ENCODE measurements around the gene PLB1. TPM values are rescaled to one million over a fixed set of nuclear protein-coding genes. Genes with fewer than 3 reads are reported as not detected.
A peak's percentile ranks its signal among the peaks of the same experiment; 100 is the strongest.

PLB1 gene
- total RNA-seq, 6 experiments from 2014 or later, result 0.66 to 1.9 (median 1.1) TPM

DNA sequence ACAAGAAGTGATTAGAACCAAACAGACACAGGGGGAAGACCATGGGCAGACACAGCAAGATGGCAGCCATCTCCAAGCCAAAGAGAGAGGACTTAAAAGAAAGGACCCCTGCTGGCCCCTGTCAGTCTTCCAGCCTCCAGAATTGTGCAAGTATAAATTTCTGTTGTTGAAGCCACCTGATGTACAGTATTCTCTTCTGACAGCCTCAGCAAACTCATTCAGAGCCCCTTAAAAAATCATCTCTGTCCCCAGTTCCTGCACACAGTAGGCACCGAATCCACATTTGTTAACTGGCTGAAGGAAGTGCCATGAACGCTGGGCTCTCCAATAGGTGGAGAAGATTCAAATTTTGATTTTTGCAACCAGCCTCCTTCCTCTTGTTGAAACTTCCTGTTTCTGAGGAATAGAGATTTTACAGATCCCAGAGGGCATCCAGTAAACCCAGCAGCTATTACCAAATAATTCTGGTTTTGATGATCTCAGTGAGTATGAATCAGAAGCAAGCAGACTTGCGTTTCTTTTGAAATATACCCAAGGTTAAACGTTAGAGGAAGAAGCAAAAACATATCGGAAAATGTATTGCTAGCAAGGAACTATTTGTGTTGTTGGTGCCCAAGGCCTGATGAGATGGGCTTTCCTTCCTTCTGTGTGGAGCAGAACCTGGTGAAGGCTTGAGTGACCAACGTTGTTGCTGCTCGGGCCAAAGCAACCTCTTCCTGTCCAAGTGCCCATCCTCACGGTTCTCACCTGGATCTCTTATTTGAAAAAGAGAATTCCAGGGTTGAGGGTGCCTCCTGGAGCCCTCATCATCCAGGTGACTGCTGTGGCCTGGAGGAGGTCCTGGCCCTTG is 47.7 kb upstream of the PLB1 start:
- Histone ChIP-seq H3K36me3 (no peaks in the 10 kb centered on the region), H3K27ac (peak overlapping the region in 1 of 3 donors; percentile 39), H3K27me3 (no peaks in the 10 kb centered on the region), H3K9me3 (no peaks in the 10 kb centered on the region), H3K4me3 (no peak overlapping the region), H3K4me1 (no peaks in the 10 kb centered on the region)
- intact Hi-C loops (cut with DNase I), result no loop called here
- TF ChIP-seq, protein P1, sequence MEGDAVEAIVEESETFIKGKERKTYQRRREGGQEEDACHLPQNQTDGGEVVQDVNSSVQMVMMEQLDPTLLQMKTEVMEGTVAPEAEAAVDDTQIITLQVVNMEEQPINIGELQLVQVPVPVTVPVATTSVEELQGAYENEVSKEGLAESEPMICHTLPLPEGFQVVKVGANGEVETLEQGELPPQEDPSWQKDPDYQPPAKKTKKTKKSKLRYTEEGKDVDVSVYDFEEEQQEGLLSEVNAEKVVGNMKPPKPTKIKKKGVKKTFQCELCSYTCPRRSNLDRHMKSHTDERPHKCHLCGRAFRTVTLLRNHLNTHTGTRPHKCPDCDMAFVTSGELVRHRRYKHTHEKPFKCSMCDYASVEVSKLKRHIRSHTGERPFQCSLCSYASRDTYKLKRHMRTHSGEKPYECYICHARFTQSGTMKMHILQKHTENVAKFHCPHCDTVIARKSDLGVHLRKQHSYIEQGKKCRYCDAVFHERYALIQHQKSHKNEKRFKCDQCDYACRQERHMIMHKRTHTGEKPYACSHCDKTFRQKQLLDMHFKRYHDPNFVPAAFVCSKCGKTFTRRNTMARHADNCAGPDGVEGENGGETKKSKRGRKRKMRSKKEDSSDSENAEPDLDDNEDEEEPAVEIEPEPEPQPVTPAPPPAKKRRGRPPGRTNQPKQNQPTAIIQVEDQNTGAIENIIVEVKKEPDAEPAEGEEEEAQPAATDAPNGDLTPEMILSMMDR (IDR thresholded peaks at IDR 0.05), result no peak
- TF ChIP-seq POLR2A (IDR thresholded peaks at IDR 0.05), result no peak
- DNase-seq (no peak), ATAC-seq (peak in 3 of 4 donors; percentile 21 to 39 (median 22))
- 48% methylated on average over 5 of the region's 8 CpGs for WGBS (ENCODE audit: insufficient coverage, low coverage, low lambda C conversion rate, missing lambda C conversion rate)

DNA sequence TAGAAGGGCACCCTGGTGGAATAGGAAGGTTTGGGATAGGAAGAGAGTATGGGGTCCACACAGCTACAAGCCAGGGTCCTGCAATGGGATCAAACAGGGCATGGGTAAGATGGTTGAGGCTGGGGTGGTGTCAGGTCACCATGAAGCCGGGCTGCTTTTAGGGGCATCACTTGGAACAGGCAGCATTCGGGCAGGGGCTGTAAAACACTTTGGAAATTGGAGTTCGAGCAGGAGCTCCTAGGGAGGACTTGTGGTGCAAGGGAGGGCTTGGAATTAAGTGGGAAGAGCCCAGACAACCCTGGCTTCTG is 47.1 kb upstream of the PLB1 start:
- WGBS (ENCODE audit: insufficient coverage, low coverage, low lambda C conversion rate, missing lambda C conversion rate), result 53% methylated on average over 2 of the region's 3 CpGs
- H3K27me3 ChIP-seq, result no peaks in the 10 kb centered on the region
- no peaks in the 10 kb centered on the region for H3K4me1 ChIP-seq
- TF ChIP-seq POLR2A (IDR thresholded peaks at IDR 0.05), result no peak
- TF ChIP-seq, protein P1 (IDR thresholded peaks at IDR 0.05), result no peak
- DNase-seq (no peak), ATAC-seq (no peak)
- H3K27ac ChIP-seq, result peak overlapping the region in 1 of 3 donors; percentile 39
- H3K4me3 ChIP-seq, result no peak overlapping the region
- no peaks in the 10 kb centered on the region for H3K36me3 ChIP-seq
- no peaks in the 10 kb centered on the region for H3K9me3 ChIP-seq
- intact Hi-C loops (cut with DNase I), result no loop called here

DNA sequence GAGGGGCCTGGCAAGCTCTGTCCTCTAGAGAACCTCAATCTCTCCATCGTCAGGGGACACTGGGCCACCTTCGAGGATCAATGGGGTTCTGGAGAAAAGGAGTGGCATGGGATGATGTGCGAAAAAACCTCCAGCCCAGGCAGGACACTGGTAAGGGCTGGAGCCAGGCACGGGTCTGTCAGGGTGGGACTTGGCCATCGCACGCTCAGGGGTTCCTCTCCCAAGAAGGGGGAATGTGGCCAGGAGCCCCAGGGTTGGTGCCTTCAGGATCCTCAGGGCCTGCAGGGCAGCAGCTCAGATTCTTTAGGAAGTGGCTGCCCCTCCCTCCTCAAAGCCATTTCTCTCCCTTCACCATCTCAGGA is 46.8 kb upstream of the PLB1 start:
- Histone ChIP-seq H3K36me3 (no peaks in the 10 kb centered on the region), H3K9me3 (no peaks in the 10 kb centered on the region), H3K4me3 (no peak overlapping the region), H3K4me1 (no peaks in the 10 kb centered on the region), H3K27me3 (no peaks in the 10 kb centered on the region), H3K27ac (peak overlapping the region in 1 of 3 donors; percentile 39)
- ATAC-seq (no peak), DNase-seq (no peak)
- WGBS (ENCODE audit: insufficient coverage, low coverage, low lambda C conversion rate, missing lambda C conversion rate), result 60% methylated on average over 2 of the region's 6 CpGs
- no peak for TF ChIP-seq POLR2A (IDR thresholded peaks at IDR 0.05)
- TF ChIP-seq, protein P1 (IDR thresholded peaks at IDR 0.05), result no peak
- intact Hi-C loops (cut with DNase I), result no loop called here

DNA sequence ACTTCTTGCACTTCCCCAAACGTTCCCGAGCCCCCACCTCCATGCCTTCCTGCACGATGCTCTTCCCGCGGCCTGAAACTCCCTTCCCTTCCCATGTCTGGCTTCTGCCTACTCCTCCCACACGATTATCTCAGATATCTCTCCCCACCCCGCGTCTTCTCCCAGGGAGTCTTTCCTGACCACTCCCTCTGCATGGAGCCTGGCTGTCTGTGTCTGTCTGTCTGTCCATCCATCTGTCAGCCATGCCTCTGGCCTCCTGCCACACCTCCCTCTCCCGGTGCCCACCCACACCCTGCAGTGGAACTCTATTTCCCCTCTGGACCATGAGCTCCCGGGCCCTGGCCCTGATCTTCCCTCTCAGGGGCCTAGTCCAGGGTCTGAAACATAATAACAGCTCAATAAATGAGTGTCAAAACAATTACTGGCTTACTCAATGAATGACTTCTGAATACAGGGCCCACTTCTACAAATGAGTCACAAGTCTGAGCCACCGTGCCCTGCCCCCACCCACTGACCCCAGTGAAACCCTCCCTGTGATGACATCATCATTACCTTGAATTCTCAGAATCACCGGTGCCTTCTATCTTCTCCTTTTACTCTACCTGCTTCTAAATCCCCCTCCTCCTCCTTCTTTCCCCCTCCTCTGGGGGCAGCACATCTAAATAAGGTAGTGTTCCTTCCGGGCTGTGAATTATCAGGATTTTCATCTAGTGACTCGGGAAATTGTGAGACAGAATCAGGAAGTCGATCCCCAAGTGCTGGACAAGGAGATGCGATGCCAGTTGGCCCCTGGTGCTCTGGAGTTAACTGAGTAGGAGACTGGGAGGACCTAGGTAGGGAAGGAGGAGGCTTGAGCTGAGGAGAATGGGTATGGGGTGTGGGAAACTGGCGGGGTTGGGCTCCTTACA is 46.1 kb upstream of the PLB1 start:
- ATAC-seq, result no peak
- intact Hi-C loops (cut with DNase I), result loop anchor here in 1 of 2 donors (10.0 kb wide), 1 partner anchor 725 kb away; no protein-coding TSS in a partner anchor
- TF ChIP-seq, protein P1 (IDR thresholded peaks at IDR 0.05), result no peak
- TF ChIP-seq POLR2A (IDR thresholded peaks at IDR 0.05), result no peak

More for the DNA sequence above, 46.1 kb upstream of the PLB1 start:
- Histone ChIP-seq H3K36me3 (no peaks in the 10 kb centered on the region), H3K4me3 (no peak overlapping the region), H3K27ac (no peak overlapping the region), H3K4me1 (no peaks in the 10 kb centered on the region), H3K27me3 (no peaks in the 10 kb centered on the region), H3K9me3 (no peaks in the 10 kb centered on the region)
- WGBS (ENCODE audit: insufficient coverage, low coverage, low lambda C conversion rate, missing lambda C conversion rate), result 57% methylated on average over 17 of the region's 17 CpGs
- no peak for DNase-seq

Measured in right lobe of liver (tissue), 6 donors.